SHP77 (cell line): ENCODE data around the gene RPE65.
"Not testable (repeated sequence)": the region's sequence is repeated elsewhere in the genome, so short reads cannot be mapped to it uniquely, and the experiment has no call there.

Experiments
- DNase-seq, 2 experiments: peaks; one replicate each; lab custom pipeline; 2025; lab: John Stamatoyannopoulos, UW

RPE65 gene

GRCh38 chr1:68453060-68453670 lies 3.4 kb upstream of the RPE65 start:
- no peak for DNase-seq

GRCh38 chr1:68448365-68448764 lies 1.4 kb downstream of the RPE65 start:
- no peak for DNase-seq

GRCh38 chr1:68445709-68446108 lies 4.0 kb downstream of the RPE65 start:
- no peak for DNase-seq

GRCh38 chr1:68442822-68443556 lies 6.8 kb downstream of the RPE65 start:
- DNase-seq, result peak; percentile 2 to 3

GRCh38 chr1:68442006-68442405 lies 7.7 kb downstream of the RPE65 start:
- DNase-seq, result no peak

GRCh38 chr1:68438310-68438709 lies 11.4 kb downstream of the RPE65 start:
- no peak for DNase-seq

GRCh38 chr1:68433395-68433794 lies 16.4 kb downstream of the RPE65 start:
- no peak for DNase-seq

- DNase-seq, result no peak
These were observed 18.7 kb downstream of the RPE65 start for GRCh38 chr1:68431076-68431475.

GRCh38 chr1:68429233-68429808 lies 20.4 kb downstream of the RPE65 start:
- DNase-seq, result no peak

GRCh38 chr1:68426594-68426993 lies 23.2 kb downstream of the RPE65 start:
- no peak for DNase-seq

GRCh38 chr1:68421350-68421749 lies 28.4 kb downstream of the RPE65 start:
- no peak for DNase-seq

- no peak for DNase-seq
These were observed 40.3 kb downstream of the RPE65 start for GRCh38 chr1:68409426-68409825.

GRCh38 chr1:68401506-68401905 lies 48.2 kb downstream of the RPE65 start:
- no peak for DNase-seq

- not testable (repeated sequence) for DNase-seq
These were observed 54.2 kb downstream of the RPE65 start for GRCh38 chr1:68395575-68395974.

- not testable (repeated sequence) for DNase-seq
These were observed 57.3 kb downstream of the RPE65 start for GRCh38 chr1:68392474-68392873.

GRCh38 chr1:68385798-68386524 lies 63.8 kb downstream of the RPE65 start:
- DNase-seq, result not testable (repeated sequence)

GRCh38 chr1:68384872-68385411 lies 64.8 kb downstream of the RPE65 start:
- DNase-seq, result no peak

- peak in 1 of 2 experiments; percentile 9 for DNase-seq
These were observed 65.4 kb downstream of the RPE65 start for GRCh38 chr1:68384321-68384813.

GRCh38 chr1:68383092-68383491 lies 66.7 kb downstream of the RPE65 start:
- DNase-seq, result no peak

GRCh38 chr1:68379085-68379478 lies 70.7 kb downstream of the RPE65 start:
- no peak for DNase-seq
